HCT116 (cell line): ENCODE results near the gene CIP2A.

Source experiments
- POLR2A ChIP-seq: IDR thresholded peaks from 2 replicates; pipeline ENCODE4 v1.7.0; 2011; ENCODE audit warnings: borderline replicate concordance; ENCODE audit not compliant: insufficient read depth, insufficient read length; ENCODE audit errors: extremely low read depth
- RAD21 ChIP-seq: IDR thresholded peaks from 2 replicates; pipeline ENCODE4 v1.6.1; 2012; ENCODE audit warnings: low read depth, mild to moderate bottlenecking
- SIN3A ChIP-seq: IDR thresholded peaks from 2 replicates; pipeline ENCODE4 v1.6.1; 2012; ENCODE audit warnings: low read depth
- SP1 ChIP-seq: IDR thresholded peaks from 2 replicates; pipeline ENCODE4 v1.6.1; 2012; ENCODE audit warnings: low read depth
- YY1 ChIP-seq: IDR thresholded peaks from 2 replicates; pipeline ENCODE4 v1.6.1; 2011; ENCODE audit warnings: low read length, low read depth, moderate library complexity, mild to moderate bottlenecking; ENCODE audit not compliant: insufficient replicate concordance; ENCODE audit errors: extremely low read depth
- TF ChIP-seq, protein P1 (sequence below), 3 experiments: fragments of 200-600 bp in 1 of 3; sonication (generic) in 1 of 3; IDR thresholded peaks in 2 of 3; conservative IDR thresholded peaks in 1 of 3; 2 replicates each; pipeline ENCODE4 v1.5.1; 2012 to 2017; ENCODE audit warnings: low read depth in 2 of 3, low read length in 2 of 3, antibody characterized with exemption in 1 of 3, borderline replicate concordance in 1 of 3, control low read depth in 1 of 3, mild to moderate bottlenecking in 1 of 3, mixed read lengths in 1 of 3, mixed run types in 1 of 3, moderate library complexity in 1 of 3; ENCODE audit not compliant: insufficient read depth in 1 of 3

- TF ChIP-seq POLR2A (no peak), RAD21 (no peak), SP1 (no peak), YY1 (no peak), SIN3A (no peak)
- TF ChIP-seq, protein P1, sequence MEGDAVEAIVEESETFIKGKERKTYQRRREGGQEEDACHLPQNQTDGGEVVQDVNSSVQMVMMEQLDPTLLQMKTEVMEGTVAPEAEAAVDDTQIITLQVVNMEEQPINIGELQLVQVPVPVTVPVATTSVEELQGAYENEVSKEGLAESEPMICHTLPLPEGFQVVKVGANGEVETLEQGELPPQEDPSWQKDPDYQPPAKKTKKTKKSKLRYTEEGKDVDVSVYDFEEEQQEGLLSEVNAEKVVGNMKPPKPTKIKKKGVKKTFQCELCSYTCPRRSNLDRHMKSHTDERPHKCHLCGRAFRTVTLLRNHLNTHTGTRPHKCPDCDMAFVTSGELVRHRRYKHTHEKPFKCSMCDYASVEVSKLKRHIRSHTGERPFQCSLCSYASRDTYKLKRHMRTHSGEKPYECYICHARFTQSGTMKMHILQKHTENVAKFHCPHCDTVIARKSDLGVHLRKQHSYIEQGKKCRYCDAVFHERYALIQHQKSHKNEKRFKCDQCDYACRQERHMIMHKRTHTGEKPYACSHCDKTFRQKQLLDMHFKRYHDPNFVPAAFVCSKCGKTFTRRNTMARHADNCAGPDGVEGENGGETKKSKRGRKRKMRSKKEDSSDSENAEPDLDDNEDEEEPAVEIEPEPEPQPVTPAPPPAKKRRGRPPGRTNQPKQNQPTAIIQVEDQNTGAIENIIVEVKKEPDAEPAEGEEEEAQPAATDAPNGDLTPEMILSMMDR (IDR thresholded peaks at IDR 0.05 in 2 of 3, conservative IDR thresholded peaks at IDR 0.05 in 1 of 3; ENCODE audit: borderline replicate concordance in 1 of 3, insufficient read depth in 1 of 3, low read depth in 2 of 3, low read length in 2 of 3): no peak
These were observed 64.7 kb downstream of the CIP2A start for GRCh38 chr3:108524537-108524936.
